ENCODE results near the gene CFAP73.

Gene CFAP73

DNA sequence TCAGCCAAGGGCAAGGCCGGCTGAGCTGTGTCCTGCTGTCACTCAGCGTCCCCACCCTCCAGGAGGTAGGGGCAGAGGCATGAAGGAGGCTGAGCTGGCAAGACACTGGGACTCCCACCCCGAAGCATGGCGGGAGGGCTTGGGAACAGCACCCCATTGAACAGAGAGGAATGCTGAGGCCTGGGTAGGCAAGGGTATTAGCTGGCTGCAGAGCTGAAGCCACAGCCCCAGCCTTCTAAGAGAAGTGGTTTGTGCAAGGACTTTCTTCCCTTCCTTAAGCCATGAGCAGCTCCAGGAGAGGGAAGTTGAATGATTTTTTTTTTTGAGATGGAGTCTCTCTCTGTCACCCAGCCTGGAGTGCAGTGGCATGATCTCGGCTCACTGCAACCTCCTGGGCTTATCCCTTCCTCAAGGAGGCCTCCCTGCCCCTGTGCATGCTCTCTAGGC is 6.6 kb upstream of the CFAP73 start:
- DNase-seq: no peak

DNA sequence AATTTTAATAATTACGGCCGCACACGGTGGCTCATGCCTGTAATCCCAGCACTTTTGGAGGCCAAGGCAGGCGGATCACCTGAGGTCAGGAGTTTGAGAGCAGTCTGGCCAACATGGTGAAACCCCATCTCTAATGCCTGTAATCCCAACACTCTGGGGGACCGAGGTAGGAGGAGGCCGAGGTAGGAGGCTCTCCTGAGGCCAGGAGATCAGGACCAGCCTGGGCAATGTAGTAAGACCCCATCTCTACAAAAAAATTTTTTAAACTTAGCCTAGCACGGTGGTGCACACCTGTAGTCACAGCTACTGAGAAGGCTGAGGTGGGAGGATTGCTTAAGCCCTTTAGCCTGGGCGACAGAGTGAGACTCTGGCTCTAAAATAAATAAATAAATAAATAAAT is 5.6 kb upstream of the CFAP73 start:
- no peak for DNase-seq

DNA sequence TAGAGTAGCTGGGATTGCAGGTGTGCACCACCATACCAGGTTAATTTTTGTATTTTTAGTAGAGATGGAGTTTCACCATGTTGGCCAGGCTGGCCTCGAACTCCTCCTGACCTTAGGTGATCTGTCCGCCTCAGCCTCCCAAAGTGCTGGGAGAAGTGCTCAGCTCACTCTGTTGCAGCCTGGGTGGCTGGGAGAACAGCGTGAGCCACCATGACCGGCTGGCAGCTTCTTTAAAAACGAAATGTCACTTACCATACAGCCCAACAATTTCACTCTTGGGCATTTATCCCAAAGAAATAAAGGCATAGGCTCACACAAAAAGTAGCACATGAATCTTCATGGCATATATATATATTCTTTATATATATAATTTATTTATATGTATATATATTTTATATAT is 4.7 kb upstream of the CFAP73 start:
- no peak for DNase-seq

DNA sequence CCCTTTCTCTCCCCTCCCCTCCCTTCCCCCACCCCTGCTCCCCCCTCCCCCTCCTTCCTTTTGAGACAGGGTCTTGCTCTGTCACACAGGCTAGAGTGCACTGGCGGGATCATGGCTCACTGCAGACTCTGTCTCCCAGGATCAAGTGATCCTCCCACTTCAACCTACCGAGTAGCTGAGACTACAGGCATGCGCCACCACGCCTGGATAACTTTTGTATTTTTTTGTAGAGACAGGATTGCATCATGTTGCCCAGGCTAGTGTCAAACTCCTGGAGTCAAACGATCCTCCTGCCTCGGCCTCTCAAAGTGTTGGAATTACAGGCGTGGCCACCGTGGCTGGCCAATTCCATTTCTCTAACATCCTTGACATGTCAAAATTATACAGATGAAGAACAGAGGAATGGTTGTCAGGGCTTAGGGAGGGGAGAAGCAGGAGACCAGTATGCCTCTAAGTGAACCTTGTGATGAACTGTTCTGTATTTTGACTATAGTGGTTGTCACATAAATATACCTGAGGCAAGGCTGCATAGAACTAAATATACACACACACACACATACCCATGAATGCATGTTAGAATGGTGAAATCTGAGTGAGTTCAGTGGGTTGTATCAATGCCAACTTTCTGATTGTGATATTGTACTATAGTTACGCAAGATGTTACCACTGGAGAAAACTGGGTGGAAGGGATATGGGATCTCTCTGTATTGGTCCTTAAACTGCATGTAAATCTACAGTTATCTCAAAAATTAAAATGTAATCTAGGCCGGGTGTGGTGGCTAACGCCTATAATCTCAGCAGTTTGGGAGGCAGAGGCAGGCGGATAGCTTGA is 3.6 kb upstream of the CFAP73 start:
- no peak for DNase-seq

DNA sequence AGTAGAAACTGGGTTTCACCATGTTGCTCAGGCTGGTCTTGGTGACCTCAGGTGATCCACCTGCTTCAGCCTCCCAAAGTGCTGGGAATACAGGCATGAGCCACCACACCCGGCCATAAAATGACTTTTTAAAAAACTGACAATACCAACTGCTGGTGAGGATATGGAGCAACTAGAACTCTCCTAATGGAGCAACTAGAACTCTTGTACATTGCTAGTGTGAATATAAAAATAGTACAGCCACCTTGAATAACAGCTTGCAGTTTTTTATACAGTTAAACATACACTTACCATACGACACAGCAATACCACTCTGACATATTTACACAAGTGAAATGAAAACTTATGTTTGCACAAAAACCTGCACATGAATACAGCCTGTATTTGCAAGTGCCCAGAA is 2.5 kb upstream of the CFAP73 start:
- no peak for DNase-seq

DNA sequence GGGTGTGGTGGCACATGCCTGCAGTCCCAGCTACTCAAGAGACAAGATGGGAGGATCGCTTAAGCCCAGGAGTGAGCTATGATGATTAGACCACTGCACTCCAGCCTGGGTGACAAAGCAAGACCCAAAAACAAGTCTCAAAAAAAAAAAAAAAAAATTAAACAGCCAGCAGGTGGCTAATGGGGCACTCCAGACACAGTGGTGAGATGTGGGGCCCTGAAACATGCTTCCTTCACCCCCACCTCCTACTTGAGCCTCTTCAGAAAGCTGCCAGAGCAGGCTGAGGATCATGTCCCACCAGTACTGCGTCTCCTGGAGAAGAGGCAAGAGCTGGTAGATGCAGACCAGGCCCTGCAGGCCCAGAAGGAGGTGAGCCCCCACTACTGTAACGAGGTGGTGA is 2.1 kb downstream of the CFAP73 start:
- no peak for DNase-seq

DNA sequence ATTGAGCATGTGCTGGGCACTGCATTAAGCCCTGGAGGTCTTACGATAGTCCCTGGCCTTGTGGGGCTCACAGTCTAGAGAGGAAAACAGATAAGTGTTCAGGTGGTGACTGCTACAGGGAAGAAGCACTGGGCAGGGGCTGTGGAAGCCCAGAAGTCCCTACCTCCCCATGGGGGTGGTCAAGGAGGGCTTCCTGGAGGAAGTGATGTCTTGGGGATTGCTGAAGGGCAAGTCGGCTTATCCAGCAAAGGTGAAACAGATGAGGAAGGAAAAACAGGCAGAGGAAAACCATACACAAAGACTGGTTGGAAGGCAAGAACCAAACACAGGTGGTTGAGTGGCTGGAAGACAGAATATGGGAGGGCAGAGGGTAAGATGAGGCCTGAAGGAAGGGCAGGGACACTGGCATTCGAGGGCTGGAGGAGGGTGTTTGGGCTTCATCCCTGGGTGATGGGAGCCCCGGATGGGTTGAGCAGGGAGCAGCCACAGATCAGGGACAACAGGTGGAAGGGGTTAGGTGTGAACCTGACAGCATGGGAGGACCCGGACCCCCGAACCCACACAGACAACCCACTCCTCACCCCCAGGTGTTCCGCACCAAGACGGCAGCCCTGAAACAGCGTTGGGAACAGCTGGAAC is 2.8 kb downstream of the CFAP73 start:
- DNase-seq: no peak

DNA sequence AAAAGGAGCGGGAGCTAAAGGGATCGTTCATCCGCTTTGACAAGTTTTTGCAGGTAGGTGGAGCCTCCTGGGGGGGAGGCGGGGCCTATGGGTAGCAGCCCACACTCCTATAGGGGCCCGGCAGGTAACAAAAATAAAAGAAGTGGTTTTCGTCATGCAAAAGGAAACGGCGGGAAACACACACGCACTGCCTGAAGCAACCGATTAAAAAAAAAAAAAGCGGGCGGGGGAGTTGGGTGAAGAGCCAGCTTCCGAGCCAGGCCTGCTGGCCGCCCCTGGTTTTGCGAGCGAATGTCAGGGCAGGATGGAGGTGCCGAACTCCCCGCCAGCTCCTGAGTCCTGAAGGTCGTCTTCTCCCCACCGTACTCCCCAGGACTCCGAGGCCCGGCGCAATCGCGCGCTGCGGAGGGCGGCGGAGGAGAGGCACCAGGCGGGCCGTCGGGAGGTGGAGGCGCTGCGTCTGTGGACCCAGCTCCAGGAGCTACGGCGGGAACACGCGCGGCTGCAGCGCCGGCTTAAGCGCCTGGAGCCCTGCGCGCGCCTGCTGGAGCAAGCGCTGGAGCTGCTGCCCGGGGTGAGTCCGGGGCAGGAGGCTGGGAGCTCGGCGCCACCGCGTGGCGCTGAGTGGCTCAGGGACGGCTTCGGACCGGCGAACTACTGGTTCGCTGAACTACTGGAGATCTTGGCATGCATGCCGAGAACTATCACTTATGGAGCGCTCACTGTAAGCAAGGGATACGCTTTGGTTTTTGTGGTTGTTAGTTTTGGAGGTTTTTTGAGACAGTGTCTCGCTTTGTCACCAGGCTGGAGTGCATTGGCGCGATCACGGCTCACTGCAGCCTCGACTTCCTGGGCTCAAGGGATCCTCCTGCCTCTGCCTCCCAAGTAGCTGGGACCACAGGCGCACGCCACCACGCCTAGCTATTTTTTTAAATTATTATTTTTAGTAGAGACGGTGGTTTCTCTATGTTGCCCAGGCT is 3.6 kb downstream of the CFAP73 start:
- peak; percentile 61 for DNase-seq

DNA sequence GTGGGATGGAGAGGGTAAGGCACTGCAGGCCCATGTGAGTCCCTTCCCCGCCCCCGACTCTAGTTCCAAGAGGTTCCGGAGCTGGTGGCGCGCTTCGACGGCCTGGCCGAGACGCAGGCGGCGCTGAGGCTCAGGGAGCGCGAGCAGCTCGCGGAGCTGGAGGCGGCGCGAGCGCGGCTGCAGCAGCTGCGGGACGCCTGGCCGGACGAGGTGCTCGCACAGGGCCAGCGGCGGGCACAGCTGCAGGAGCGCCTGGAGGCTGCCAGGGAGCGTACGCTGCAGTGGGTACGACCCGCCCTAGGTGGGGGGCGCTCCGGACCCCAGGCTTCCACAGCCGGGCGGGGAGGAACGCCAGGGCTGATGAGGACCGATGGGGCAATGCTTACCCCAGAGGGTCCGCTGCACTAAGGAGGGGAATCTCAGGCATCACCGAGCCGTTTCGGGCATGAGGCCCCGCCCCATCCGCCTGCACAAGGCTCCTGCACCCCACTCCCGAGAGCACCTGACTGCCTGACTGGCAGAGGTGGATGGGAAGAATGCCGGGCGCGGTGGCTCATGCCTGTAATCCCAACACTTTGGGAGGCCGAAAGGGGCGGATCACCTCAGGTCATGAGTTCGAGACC is 4.9 kb downstream of the CFAP73 start:
- DNase-seq: peak; percentile 9

DNA sequence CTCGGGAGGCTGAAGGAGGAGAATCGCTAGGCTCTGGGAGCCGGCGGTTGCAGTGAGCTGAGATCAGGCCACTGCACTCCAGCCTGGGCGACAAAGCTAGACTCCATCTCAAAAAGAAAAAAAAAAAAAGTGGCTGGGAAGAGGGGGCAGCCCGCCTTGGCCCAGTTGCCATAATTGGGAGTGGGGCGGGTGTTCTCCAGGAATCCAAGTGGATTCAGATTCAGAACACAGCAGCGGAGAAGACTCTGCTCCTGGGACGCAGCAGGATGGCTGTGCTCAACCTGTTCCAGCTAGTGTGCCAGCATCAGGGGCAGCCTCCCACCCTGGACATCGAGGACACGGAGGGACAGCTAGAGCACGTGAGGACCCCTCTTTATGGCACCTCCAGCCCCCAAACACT is 5.5 kb downstream of the CFAP73 start:
- no peak for DNase-seq

DNA sequence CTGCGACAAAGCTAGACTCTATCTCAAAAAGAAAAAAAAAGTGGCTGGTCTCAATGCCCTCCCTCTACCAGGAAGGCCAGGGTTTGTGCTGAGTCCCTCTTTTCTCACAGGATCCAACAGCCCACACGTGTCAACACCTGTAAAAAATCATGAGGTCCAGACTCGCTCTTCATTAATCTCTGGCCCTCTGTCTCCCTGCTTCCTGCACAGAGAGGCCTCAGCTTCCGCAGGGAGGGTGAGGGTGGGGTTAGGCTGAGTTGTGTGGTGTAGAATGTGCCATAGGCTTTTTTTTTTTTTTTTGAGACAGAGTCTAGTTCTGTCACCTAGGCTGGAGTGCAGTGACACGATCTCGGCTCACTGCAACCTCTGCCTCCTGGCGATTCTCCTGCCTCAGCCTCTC is 6.1 kb downstream of the CFAP73 start:
- DNase-seq: no peak

DNA sequence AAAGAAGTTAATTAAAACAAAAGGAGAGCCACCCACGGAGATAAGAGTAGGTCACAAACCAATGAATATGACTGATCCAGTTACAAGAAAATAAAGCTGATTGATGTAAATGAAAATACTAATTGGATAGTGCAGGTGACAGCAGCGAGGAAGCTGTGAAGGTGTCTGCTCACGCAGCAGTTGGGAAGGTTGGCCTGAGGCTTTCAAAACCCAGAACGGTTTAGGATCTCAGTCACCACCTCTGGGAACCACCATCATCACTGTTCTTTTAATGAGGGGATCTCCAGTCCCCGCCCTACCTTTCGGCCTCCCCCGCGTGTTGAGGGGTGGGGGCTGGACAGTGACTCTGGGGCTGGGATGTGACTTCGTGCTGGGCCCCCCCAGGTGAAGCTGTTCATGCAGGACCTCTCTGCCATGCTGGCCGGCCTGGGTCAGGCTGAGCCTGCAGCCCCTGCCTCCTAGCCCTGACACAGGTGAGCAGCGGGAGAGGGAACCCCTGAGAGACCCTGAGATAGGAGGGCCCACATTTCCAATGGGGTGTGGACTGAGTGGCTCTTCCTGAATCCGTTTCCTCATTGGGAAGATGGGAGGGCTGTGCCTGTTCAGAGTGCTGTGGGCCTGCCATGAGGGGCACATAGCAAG is 7.8 kb downstream of the CFAP73 start:
- DNase-seq: no peak

DNA sequence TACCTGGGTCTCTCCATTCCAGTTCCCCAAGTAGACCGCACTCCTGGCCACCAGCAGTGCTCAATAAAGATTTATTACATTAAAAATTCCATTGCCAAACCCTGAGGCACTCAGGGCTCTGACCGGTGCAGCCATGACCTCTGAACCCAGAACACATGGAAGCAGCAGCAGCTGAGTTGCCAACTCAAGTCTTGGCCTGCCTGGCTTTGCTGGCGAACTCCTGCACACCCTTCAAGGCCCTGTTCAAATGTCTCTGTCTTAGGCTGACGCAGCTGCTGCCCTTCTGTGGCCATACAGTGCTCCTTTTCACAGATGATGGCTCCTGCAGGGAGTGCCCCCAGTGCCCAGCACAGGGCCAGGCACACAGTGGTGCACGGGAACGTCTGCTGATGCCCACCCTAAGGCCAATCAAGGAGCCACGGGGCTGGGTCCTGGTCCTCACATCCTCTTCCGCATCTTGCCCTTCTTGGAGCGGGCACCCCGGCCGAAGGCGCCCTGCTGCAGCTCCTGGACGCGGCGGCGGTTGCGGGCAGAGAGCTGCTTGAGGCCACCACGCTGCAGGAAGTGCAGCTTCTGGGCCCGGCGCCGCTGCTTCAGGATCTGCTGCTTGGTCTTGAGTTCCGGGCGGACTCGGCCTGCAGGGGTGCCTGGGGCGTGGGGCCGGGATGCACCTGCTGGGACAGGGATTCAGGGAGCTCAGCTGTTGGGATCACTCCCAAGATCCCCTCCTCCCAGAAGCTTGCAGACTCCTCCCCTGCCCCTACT is 9.1 kb downstream of the CFAP73 start:
- no peak for DNase-seq

DNA sequence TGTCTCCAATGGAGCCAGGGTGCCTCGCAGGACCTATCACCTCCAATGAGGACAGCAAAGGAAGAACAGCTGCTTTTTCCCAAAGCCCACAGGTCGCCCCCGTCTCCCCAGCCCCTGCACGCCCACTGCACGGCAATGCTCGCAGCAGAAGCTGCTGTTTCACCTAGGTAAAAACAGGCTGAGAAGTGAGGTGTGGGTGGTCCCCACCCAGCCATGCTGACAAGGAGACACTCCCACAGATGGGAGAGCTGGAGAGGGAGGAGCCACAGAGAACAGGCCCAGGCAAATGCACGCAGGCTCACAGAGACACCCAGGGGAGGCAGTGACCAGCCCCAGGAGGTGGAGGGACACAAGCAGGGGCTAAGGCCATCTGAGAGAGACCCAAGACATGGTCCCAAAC is 10.4 kb downstream of the CFAP73 start:
- DNase-seq: no peak

DNA sequence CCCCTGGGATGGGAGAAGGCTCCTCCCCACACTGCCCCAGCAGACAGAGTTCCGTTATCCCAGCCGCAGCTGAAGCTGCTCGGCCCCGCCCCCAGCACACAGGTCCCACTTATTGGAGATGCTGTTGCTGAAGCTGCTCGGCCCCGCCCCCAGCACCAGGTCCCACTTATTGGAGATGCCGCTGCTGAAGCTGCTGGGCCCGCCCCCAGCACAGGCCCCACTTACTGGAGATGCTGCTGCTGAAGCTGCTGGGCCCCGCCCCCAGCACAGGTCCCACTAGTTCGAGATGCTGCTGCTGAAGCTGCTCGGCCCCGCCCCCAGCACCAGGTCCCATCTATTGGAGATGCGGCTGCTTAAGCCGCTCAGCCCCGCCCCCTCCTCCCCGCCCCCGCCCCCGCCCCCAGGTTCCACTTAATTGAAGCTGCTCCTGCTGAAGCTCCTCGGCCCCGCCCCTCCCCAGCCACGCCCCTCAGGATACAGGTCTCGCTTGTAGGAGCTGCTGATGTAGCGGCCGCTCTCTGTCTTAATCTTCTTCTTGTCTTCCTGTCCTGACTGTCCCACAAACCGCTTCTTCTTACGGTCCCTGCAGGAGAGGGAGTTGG is 12.0 kb downstream of the CFAP73 start:
- DNase-seq: peak; percentile 97

DNA sequence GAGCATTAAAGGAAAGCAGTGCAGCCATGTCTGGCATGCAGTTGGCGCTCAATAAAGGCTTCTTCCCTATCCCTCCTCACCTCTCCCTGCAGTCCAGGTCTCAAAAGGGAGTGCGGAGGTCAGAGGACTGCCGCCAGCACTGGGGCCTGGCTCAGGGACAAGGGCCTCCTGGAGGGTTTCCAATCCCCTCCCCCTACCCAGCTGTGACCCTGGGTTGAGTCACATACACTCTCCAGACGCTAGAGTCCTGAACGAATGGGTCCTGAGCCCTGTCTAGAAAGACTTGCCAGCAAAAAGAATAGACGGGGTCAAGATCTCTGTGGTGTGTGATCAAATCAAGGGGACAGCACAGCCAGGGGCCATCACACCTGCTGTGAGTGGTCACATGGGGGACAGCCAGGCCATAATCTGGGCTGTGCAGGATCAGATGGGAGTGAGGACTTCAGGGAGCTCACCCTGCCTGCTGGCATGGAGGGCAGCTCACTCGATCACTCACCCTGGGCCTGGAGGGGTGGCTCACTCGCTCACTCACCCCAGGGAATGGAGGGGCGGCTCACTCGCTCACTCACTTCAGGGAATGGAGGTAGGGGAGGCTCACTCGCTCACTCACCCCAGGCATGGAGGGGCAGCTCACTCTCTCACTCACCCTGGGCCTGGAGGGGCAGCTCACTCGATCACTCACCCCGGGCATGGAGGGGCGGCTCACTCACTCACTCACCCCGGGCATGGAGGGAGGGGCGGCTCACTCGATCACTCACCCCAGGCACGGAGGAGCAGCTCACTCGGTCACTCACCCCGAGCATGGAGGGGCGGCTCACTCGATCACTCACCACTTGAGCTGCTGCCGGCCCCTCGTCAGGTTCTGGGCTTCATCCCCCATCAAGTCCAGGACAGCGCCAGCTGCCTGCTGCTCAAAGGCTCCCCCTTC is 12.8 kb downstream of the CFAP73 start:
- DNase-seq: no peak

DNA sequence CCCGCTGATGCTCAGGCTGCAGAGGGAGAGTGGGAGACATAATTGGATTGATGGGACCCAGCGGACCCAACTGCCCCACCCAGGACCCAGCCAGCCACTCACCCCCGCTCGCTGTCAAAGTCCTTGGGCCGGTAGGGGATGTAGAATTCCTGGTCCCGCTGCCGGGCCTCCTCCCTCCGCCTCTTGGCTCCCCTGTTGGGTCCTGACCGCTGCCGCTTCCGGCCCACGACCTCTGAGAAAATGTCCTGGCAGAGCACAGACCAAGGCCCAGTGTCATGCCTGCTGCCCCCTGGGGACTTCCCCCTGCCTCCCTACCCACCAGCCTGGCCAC is 13.5 kb downstream of the CFAP73 start:
- DNase-seq: no peak

DNA sequence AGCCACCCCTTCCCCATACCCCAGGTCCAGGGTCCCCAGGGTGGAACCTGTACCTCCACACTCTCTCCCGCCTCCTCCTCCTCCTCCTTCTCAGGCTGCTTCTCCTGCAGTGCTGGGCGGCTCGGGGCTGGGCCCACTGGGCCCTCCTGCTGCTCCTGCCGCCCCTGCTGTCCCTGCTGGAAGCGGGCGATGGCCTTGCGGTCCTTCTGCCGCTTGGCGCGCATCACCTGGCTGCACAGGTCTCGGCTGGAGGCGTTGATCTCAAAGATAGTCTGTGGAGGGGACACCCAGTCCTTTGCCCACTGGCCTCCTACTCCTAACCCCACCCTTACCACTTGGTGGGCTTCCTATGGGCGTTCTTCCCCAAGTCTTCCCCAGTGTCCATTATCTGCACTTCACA is 14.5 kb downstream of the CFAP73 start:
- DNase-seq: no peak

DNA sequence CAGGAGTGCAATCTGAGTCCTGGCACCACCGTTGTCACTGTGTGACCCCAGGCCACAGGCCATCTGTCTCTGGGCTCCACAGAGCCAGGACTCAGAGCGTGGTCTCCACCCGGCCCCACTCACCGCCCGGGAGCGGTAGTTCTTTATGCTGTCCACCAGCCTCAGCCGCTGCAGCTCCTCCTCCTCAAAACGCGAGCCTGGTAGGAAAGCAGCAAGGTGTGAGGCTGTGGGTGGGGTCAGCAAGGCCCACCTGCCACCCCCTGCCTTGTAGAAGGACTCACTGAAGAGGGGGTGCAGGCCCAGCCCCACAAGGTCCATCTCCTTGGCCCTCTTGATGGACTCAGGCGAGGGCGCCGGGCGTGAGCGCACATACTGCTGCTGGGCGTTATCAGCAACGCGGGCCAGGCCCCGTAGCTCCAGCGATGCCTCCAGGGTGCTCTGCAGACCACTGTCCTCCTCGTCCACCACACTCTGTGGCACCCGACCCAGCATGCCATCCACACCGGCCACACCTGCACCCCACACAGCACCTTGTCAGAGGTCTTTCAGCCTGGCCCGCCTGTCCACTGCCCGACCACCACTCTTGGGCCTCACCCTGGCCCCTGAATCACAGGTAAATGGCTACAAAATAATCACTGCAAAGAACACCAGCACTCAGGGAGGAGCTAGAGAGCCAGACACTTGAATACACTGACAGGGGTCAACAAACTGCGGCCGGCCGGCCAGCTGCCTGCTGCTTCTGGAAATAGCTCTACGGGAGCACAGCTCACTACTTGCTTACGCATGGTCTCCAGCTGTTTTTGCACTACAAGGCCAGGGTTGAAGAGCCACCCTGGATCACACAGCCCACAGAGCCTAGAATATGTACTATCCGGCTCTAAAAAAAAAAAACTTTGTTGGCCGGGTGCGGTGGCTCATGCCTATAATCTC is 16.3 kb downstream of the CFAP73 start:
- no peak for DNase-seq

All from NCI-H2227 treated with DMSO at 0.1 percent for 48 hours (cell line).